ENCODE data around the gene AAK1.

GRCh38 chr2:69547984-69548715 lies 95.4 kb downstream of the AAK1 start:
- TF ChIP-seq, protein P1, sequence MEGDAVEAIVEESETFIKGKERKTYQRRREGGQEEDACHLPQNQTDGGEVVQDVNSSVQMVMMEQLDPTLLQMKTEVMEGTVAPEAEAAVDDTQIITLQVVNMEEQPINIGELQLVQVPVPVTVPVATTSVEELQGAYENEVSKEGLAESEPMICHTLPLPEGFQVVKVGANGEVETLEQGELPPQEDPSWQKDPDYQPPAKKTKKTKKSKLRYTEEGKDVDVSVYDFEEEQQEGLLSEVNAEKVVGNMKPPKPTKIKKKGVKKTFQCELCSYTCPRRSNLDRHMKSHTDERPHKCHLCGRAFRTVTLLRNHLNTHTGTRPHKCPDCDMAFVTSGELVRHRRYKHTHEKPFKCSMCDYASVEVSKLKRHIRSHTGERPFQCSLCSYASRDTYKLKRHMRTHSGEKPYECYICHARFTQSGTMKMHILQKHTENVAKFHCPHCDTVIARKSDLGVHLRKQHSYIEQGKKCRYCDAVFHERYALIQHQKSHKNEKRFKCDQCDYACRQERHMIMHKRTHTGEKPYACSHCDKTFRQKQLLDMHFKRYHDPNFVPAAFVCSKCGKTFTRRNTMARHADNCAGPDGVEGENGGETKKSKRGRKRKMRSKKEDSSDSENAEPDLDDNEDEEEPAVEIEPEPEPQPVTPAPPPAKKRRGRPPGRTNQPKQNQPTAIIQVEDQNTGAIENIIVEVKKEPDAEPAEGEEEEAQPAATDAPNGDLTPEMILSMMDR (IDR thresholded peaks at IDR 0.05), result no peak
- TF ChIP-seq POLR2A (IDR thresholded peaks at IDR 0.05), result no peak

Data from prostate gland (tissue), 2 donors.